A673 (cell line): ENCODE data around the gene SGK1. TPM values are rescaled to one million over a fixed set of nuclear protein-coding genes. Genes with fewer than 3 reads are reported as not detected.

Source experiments
- BruUV-seq: library from RNA; stranded (reverse); fragments of 400-500 nt; replicated peaks from 2 replicates; lab custom pipeline; 2021; lab: Mats Ljungman, UMichigan
- CTCF ChIA-PET: fragments of 300-600 bp; sonication (Branson Sonifier 250); formaldehyde crosslinking; loops from one replicate; lab custom pipeline; 2022; ENCODE audit warnings: antibody characterized with exemption; lab: Charles Lee
- POLR2A ChIA-PET: fragments of 300-600 bp; sonication (Branson Sonifier 250); formaldehyde crosslinking; loops from one replicate; lab custom pipeline; 2022; ENCODE audit warnings: antibody characterized with exemption; ENCODE audit not compliant: low non-redundant PET; lab: Charles Lee
- DNase-seq: peaks from one replicate; pipeline ENCODE4 v3.0.0-alpha.2; 2015; ENCODE audit warnings: low spot score
- H3K27ac ChIP-seq: fragments of 200-600 bp; sonication (generic); 2 replicates; pipeline ENCODE4 v1.5.1; 2016; ENCODE audit warnings: mixed run types, low read depth, mild to moderate bottlenecking, mixed read lengths, antibody characterized with exemption, low read length; ENCODE audit not compliant: poor library complexity, severe bottlenecking
- H3K27me3 ChIP-seq: fragments of 200-600 bp; sonication (generic); replicated peaks from 2 replicates; pipeline ENCODE4 v1.6.1; 2017; ENCODE audit warnings: mixed run types, low read depth, mild to moderate bottlenecking, mixed read lengths, antibody characterized with exemption, low read length; ENCODE audit not compliant: insufficient read depth, poor library complexity
- H3K36me3 ChIP-seq: fragments of 200-600 bp; sonication (generic); 2 replicates; pipeline ENCODE4 v1.6.1; 2016; ENCODE audit warnings: mixed run types, mild to moderate bottlenecking, mixed read lengths, antibody characterized with exemption, low read length; ENCODE audit not compliant: insufficient read depth, poor library complexity, severe bottlenecking
- H3K4me1 ChIP-seq: fragments of 200-600 bp; sonication (generic); 2 replicates; pipeline ENCODE4 v1.6.1; 2017; ENCODE audit warnings: mixed run types, mild to moderate bottlenecking, mixed read lengths, antibody characterized with exemption, low read length; ENCODE audit not compliant: insufficient read depth, poor library complexity, severe bottlenecking
- H3K4me3 ChIP-seq: fragments of 200-600 bp; sonication (generic); 2 replicates; pipeline ENCODE4 v1.5.1; 2016; ENCODE audit warnings: low read depth, mixed run types, mild to moderate bottlenecking, mixed read lengths, low read length; ENCODE audit not compliant: poor library complexity, severe bottlenecking
- H3K9me3 ChIP-seq: fragments of 200-600 bp; sonication (generic); 2 replicates; pipeline ENCODE4 v1.6.1; 2016; ENCODE audit warnings: mixed run types, low read depth, mild to moderate bottlenecking, mixed read lengths, antibody characterized with exemption, low read length; ENCODE audit not compliant: poor library complexity, severe bottlenecking
- EZH2 ChIP-seq: fragments of 200-600 bp; sonication (generic); IDR thresholded peaks from 2 replicates; pipeline ENCODE4 v1.6.1; 2017; ENCODE audit warnings: borderline replicate concordance, low read depth, mild to moderate bottlenecking, mixed read lengths, antibody characterized with exemption, low read length; ENCODE audit not compliant: poor library complexity, severe bottlenecking
- intact Hi-C: fragments of 100-400 bp; cut with micrococcal nuclease; formaldehyde crosslinking; loops from one replicate; pipeline ENCODE4 v1.10.0; 2022; ENCODE audit not compliant: unreplicated experiment
- total RNA-seq: library from RNA; stranded (reverse); gene quantifications from 2 replicates; pipeline ENCODE4 v1.2.3, GENCODE V29; 2021
- TF ChIP-seq, protein P1 (sequence below): fragments of 300-800, 200-600 bp; sonication (generic); conservative IDR thresholded peaks from 2 replicates; pipeline ENCODE4 v1.5.1; 2017; ENCODE audit warnings: low read depth, mild to moderate bottlenecking, antibody characterized with exemption, low read length, moderate library complexity, mixed read lengths

The SGK1 gene
- total RNA-seq, 1 experiment from 2014 or later, result 73.3 TPM

DNA sequence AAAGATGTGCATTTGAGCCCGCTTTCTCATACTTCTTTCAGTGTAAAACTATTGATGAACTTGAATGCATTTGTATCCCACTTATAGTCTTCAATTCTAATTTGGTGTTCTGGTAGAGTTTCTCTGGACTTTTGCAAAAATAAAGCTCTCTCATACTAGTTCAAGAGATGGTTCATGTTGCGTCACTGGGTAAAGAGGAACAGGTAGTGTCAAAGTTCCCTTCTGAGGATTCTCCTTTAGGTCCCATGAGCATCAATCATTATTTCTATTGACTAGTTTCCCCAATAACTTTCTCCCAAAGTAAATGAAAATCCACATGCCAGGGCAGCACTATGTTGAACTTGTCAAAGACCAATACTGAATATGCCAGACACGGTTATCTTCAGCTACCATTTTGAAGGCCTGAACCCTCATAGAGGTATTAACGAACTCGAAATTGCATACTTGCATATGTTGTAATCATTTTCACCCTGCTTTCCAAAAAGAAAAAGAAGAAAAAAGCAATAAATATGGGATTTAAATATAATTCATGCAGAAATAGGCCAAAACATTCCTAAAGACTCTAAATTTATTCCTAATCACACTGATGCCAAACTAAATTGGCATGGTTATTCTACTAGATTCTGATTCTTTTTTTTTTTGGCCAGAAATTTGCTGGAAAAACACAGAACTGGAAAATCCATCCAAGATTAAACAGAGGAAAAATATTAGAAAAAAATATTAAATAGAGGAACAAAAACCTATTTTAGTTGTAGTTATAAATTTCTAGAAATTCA is 84.5 kb downstream of the SGK1 start:
- ChIA-PET CTCF (no interaction called here), POLR2A (interaction anchor here (0.6 kb wide), 1 partner anchor 59 kb away, joined by 3 read pairs; no protein-coding TSS in a partner anchor)
- Histone ChIP-seq H3K27me3 (no peaks in the 10 kb centered on the region), H3K4me3 (no peak overlapping the region), H3K27ac (no peak overlapping the region), H3K4me1 (no peaks in the 10 kb centered on the region), H3K9me3 (no peaks in the 10 kb centered on the region), H3K36me3 (no peaks in the 10 kb centered on the region)
- TF ChIP-seq, protein P1, sequence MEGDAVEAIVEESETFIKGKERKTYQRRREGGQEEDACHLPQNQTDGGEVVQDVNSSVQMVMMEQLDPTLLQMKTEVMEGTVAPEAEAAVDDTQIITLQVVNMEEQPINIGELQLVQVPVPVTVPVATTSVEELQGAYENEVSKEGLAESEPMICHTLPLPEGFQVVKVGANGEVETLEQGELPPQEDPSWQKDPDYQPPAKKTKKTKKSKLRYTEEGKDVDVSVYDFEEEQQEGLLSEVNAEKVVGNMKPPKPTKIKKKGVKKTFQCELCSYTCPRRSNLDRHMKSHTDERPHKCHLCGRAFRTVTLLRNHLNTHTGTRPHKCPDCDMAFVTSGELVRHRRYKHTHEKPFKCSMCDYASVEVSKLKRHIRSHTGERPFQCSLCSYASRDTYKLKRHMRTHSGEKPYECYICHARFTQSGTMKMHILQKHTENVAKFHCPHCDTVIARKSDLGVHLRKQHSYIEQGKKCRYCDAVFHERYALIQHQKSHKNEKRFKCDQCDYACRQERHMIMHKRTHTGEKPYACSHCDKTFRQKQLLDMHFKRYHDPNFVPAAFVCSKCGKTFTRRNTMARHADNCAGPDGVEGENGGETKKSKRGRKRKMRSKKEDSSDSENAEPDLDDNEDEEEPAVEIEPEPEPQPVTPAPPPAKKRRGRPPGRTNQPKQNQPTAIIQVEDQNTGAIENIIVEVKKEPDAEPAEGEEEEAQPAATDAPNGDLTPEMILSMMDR, result no peak
- TF ChIP-seq EZH2, result no peak
- no peak for DNase-seq
- intact Hi-C loops, result no loop called here
- BruUV-seq, result no TSS peak

DNA sequence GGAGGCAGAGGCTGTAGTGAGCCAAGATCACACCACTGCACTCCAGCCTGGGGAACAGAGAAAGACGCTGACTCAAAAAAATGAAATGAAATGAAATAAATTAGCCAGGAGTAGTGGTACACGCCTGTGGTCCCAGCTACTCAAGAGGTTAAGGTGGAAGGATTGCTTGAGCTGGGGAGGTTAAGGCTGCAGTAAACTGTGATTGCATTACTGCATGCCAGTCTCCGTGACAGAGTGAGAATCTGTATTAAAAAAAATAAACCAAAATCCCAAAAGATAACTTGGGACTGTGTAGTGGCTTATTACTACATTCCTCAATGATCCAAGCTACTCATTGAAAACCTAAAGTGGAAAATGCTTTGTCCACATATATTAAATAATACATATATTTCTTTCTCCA is 87.0 kb downstream of the SGK1 start:
- Histone ChIP-seq H3K4me1 (no peaks in the 10 kb centered on the region), H3K4me3 (no peak overlapping the region), H3K9me3 (no peaks in the 10 kb centered on the region), H3K27ac (no peak overlapping the region), H3K27me3 (no peaks in the 10 kb centered on the region), H3K36me3 (no peaks in the 10 kb centered on the region)
- BruUV-seq, result no TSS peak
- intact Hi-C loops, result no loop called here
- CTCF ChIA-PET, result no interaction called here
- TF ChIP-seq EZH2, result no peak
- TF ChIP-seq, protein P1, result no peak
- no peak for DNase-seq
- POLR2A ChIA-PET, result no interaction called here

DNA sequence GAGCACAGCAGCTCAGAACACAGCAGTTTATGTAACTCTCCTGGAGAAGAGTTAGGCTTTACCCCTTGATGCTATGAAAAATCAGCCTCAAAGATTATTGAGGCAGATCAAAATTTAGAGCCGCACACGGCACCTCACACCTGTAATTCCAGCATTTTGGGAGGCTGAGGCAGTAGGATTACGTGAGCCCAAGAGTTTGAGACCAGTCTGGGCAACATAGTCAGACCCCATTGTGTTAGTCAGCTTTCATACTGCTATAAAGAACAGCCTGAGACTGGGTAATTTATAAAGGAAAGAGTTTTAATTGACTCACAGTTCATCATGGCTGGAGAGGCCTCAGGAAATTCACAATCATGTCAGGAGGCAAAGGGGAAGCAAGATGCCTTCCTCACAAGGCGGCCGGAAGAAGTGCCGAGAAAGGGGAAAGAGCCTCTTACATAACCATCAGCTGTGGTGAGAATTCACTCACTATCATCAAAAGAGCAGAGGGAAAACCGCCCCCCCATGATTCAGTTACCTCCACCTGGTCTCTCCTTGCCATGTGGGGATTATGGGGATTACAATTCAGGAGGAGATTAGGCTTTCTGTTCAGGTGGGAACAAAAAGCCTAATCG is 87.7 kb downstream of the SGK1 start:
- Histone ChIP-seq H3K9me3 (no peaks in the 10 kb centered on the region), H3K27me3 (no peaks in the 10 kb centered on the region), H3K27ac (no peak overlapping the region), H3K36me3 (no peaks in the 10 kb centered on the region), H3K4me1 (no peaks in the 10 kb centered on the region), H3K4me3 (no peak overlapping the region)
- BruUV-seq, result no TSS peak
- TF ChIP-seq, protein P1, result no peak
- TF ChIP-seq EZH2, result no peak
- intact Hi-C loops, result no loop called here
- CTCF ChIA-PET, result interaction anchor here (0.6 kb wide), 1 partner anchor 129 kb away, joined by 3 read pairs; no protein-coding TSS in a partner anchor
- DNase-seq, result no peak
- POLR2A ChIA-PET, result no interaction called here
